C4-2B (cell line): ENCODE measurements around the gene CTNNA2.
"Not testable (repeated sequence)": the region's sequence is repeated elsewhere in the genome, so short reads cannot be mapped to it uniquely, and the experiment has no call there.

Experiments
- H3K27ac ChIP-seq: fragments of 450-650 bp; 2 replicates; pipeline ENCODE4 v1.5.1; 2017
- CTCF ChIP-seq: fragments of 450-650 bp; conservative IDR thresholded peaks from 2 replicates; pipeline ENCODE4 v1.5.1; 2017; ENCODE audit warnings: mild to moderate bottlenecking
- ZFX ChIP-seq: fragments of 450-650 bp; IDR thresholded peaks from 2 replicates; pipeline ENCODE4 v1.6.1; 2017

CTNNA2 gene

DNA sequence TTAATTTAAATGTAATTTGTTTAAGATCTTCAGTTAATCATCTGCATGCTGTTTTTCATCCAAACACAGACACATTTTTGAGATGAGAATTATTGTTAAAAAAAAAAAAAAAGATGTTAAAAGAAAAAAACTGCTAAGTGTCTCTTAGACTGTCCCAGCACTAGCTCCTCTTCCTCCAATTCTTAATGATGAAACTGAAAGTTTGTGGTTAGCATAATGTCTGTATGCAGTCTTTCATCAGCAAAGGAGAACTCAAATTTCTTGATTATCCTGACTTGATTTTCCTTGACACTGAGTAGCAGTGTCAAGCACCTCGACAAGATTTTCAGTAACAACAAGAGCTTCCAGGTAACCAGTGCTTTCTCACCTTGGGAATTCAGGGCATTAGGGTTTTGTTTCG lies 517.3 kb downstream of the CTNNA2 start:
- H3K27ac ChIP-seq, result no peak overlapping the region
- TF ChIP-seq ZFX, result no peak
- TF ChIP-seq CTCF, result no peak

DNA sequence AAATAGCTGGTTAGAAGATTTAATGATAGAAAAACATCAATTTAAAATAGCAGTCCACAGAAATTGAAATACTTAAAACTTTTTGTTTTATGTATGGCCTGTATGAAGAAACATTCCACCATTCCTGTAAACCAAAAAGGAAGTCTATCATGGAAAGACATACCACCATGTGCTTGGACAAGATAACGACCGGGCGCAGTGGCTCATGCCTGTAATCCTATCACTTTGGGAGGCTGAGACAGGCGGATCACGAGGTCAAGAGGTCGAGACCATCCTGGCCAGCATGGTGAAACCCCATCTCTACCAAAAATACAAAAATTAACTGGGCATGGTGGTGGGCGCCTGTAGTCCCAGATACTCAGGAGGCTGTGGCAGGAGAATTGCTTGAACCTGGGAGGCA lies 519.8 kb downstream of the CTNNA2 start:
- H3K27ac ChIP-seq, result not testable (repeated sequence)

DNA sequence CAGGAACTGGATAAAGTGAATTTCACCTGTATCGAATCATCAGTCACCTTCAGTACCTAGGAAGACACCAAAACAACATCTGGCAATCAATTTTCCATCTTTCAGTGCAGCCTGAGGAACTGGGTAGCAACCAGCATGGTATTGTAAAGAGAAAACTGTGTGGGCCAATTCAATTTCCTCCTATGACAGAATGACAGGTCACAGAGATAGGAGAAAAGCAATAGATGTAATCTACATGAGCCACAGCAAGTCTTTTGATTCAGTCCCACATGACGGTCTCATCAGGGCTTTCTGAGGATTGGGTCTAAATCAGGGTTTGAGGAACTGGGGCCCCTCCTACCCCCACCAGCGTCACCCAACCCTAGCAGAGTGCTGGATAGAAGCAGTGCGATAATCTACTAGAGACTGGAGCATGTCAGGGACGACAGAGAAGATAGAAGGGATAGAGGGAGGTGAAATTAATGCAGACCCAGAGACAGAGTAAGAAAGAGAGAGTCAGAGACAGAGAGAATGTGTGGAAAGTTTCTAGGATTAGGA lies 523.0 kb downstream of the CTNNA2 start:
- TF ChIP-seq ZFX (no peak), CTCF (no peak)

GRCh38 chr2:80037310-80037709 lies 524.5 kb downstream of the CTNNA2 start:
- TF ChIP-seq CTCF (no peak), ZFX (no peak)
- no peak overlapping the region for H3K27ac ChIP-seq

More for the DNA sequence above, 523.0 kb downstream of the CTNNA2 start:
- H3K27ac ChIP-seq, result no peak overlapping the region

DNA sequence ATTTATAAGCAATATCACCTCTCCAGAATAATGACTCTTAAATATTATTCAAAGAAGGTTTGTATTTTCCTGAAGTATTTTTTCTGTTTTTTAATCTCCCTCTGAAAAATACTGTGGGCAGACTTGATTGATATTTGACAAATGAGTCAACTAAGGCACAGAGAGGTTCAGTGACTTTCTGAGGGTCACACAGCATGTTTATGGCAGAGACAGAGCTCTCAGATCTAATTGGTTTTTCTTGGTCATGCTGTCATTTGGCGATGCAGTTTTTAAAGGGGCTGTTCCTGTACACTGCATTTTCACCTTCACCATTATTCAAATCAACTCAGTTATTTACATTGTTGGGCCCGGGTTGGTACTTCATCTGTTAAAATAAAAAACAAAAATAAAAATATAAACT lies 527.4 kb downstream of the CTNNA2 start:
- H3K27ac ChIP-seq, result no peak overlapping the region
- TF ChIP-seq ZFX (no peak), CTCF (no peak)

- TF ChIP-seq ZFX (no peak), CTCF (no peak)
- H3K27ac ChIP-seq, result no peak overlapping the region
Observed at GRCh38 chr2:80042635-80043034, 529.8 kb downstream of the CTNNA2 start.

- no peak for TF ChIP-seq CTCF
- H3K27ac ChIP-seq, result no peak overlapping the region
Observed at GRCh38 chr2:80048296-80048695, 535.4 kb downstream of the CTNNA2 start.

- H3K27ac ChIP-seq, result no peak overlapping the region
- no peak for TF ChIP-seq CTCF
- no peak for TF ChIP-seq ZFX
Observed at GRCh38 chr2:80050246-80050645, 537.4 kb downstream of the CTNNA2 start.
